Measurements from ENCODE around the gene ATG16L1. TPM values are rescaled to one million over a fixed set of nuclear protein-coding genes. Genes with fewer than 3 reads are reported as not detected.

Gene ATG16L1
- total and polyA plus RNA-seq, 5 donors = 7.9 to 18.8 (median 17.7) TPM

GRCh38 chr2:233273120-233273519 is 21.6 kb downstream of the ATG16L1 start:
- no peak for DNase-seq
- Histone ChIP-seq H3K9me3 (ENCODE audit: control insufficient read depth, low read length) (no peaks in the 10 kb centered on the region), H3K4me3 (ENCODE audit: low read length) (no peak overlapping the region), H3K27me3 (ENCODE audit: control insufficient read depth, insufficient read depth) (no peaks in the 10 kb centered on the region), H3K4me1 (ENCODE audit: control insufficient read depth, insufficient read depth, low read length) (no peaks in the 10 kb centered on the region), H3K27ac (ENCODE audit: low read length) (no peak overlapping the region)
- ATAC-seq = no peak
- WGBS = 84% methylated on average over 6 of the region's 6 CpGs
- intact Hi-C loops (cut with DNase I) = no loop called here

- Histone ChIP-seq H3K9me3 (ENCODE audit: control insufficient read depth, low read length) (no peaks in the 10 kb centered on the region), H3K27me3 (ENCODE audit: control insufficient read depth, insufficient read depth) (no peaks in the 10 kb centered on the region), H3K4me3 (ENCODE audit: low read length) (no peak overlapping the region), H3K4me1 (ENCODE audit: control insufficient read depth, insufficient read depth, low read length) (no peaks in the 10 kb centered on the region), H3K27ac (ENCODE audit: low read length) (no peak overlapping the region)
- WGBS = 89% methylated on average over 4 of the region's 4 CpGs
- intact Hi-C loops (cut with DNase I) = no loop called here
- DNase-seq (no peak), ATAC-seq (no peak)
Observed at GRCh38 chr2:233275223-233275622, 23.8 kb downstream of the ATG16L1 start.

GRCh38 chr2:233278921-233279320 is 27.4 kb downstream of the ATG16L1 start:
- Histone ChIP-seq H3K4me3 (ENCODE audit: low read length) (no peak overlapping the region), H3K4me1 (ENCODE audit: control insufficient read depth, insufficient read depth, low read length) (no peaks in the 10 kb centered on the region), H3K27me3 (ENCODE audit: control insufficient read depth, insufficient read depth) (no peaks in the 10 kb centered on the region), H3K9me3 (ENCODE audit: control insufficient read depth, low read length) (no peaks in the 10 kb centered on the region), H3K27ac (ENCODE audit: low read length) (no peak overlapping the region)
- WGBS = 93% methylated on average over 2 of the region's 2 CpGs
- ATAC-seq = no peak
- DNase-seq = no peak
- intact Hi-C loops (cut with DNase I) = no loop called here

GRCh38 chr2:233280114-233280693 is 28.7 kb downstream of the ATG16L1 start:
- 65% methylated on average over 4 of the region's 4 CpGs for WGBS

GRCh38 chr2:233281553-233281952 is 30.1 kb downstream of the ATG16L1 start:
- H3K27me3 ChIP-seq (ENCODE audit: control insufficient read depth, insufficient read depth) = no peaks in the 10 kb centered on the region
- H3K27ac ChIP-seq (ENCODE audit: low read length) = no peak overlapping the region
- ATAC-seq = no peak
- no peaks in the 10 kb centered on the region for H3K9me3 ChIP-seq (ENCODE audit: control insufficient read depth, low read length)
- 95% methylated on average over 4 of the region's 4 CpGs for WGBS
- no peak overlapping the region for H3K4me3 ChIP-seq (ENCODE audit: low read length)
- no peaks in the 10 kb centered on the region for H3K4me1 ChIP-seq (ENCODE audit: control insufficient read depth, insufficient read depth, low read length)
- intact Hi-C loops (cut with DNase I) = loop anchor here in 1 of 4 donors (10.0 kb wide), 1 partner anchor 163 kb away; no protein-coding TSS in a partner anchor
- no peak for DNase-seq

More at GRCh38 chr2:233280114-233280693, 28.7 kb downstream of the ATG16L1 start:
- Histone ChIP-seq H3K27me3 (ENCODE audit: control insufficient read depth, insufficient read depth) (no peaks in the 10 kb centered on the region), H3K27ac (ENCODE audit: low read length) (no peak overlapping the region), H3K4me3 (ENCODE audit: low read length) (no peak overlapping the region), H3K4me1 (ENCODE audit: control insufficient read depth, insufficient read depth, low read length) (no peaks in the 10 kb centered on the region), H3K9me3 (ENCODE audit: control insufficient read depth, low read length) (no peaks in the 10 kb centered on the region)
- intact Hi-C loops (cut with DNase I) = loop anchor here in 1 of 4 donors (10.0 kb wide), 1 partner anchor 165 kb away; no protein-coding TSS in a partner anchor
- ATAC-seq = no peak
- no peak for DNase-seq

- Histone ChIP-seq H3K4me1 (ENCODE audit: control insufficient read depth, insufficient read depth, low read length) (no peaks in the 10 kb centered on the region), H3K9me3 (ENCODE audit: control insufficient read depth, low read length) (no peaks in the 10 kb centered on the region), H3K4me3 (ENCODE audit: low read length) (no peak overlapping the region), H3K27ac (ENCODE audit: low read length) (no peak overlapping the region), H3K27me3 (ENCODE audit: control insufficient read depth, insufficient read depth) (no peaks in the 10 kb centered on the region)
- ATAC-seq = no peak
- no peak for DNase-seq
- 88% methylated on average over 6 of the region's 6 CpGs for WGBS
- intact Hi-C loops (cut with DNase I) = loop anchor here in 1 of 4 donors (10.0 kb wide), 1 partner anchor 163 kb away; no protein-coding TSS in a partner anchor
Observed at GRCh38 chr2:233281992-233282603, 30.6 kb downstream of the ATG16L1 start.

- intact Hi-C loops (cut with DNase I) = loop anchor here in 1 of 4 donors (10.0 kb wide), 1 partner anchor 159 kb away; no protein-coding TSS in a partner anchor
- DNase-seq (no peak), ATAC-seq (no peak)
- H3K27ac ChIP-seq (ENCODE audit: low read length) = no peak overlapping the region
- WGBS = 79% methylated on average over 5 of the region's 5 CpGs
- no peaks in the 10 kb centered on the region for H3K4me1 ChIP-seq (ENCODE audit: control insufficient read depth, insufficient read depth, low read length)
- no peaks in the 10 kb centered on the region for H3K27me3 ChIP-seq (ENCODE audit: control insufficient read depth, insufficient read depth)
- no peak overlapping the region for H3K4me3 ChIP-seq (ENCODE audit: low read length)
- no peaks in the 10 kb centered on the region for H3K9me3 ChIP-seq (ENCODE audit: control insufficient read depth, low read length)
Observed at GRCh38 chr2:233285921-233286320, 34.4 kb downstream of the ATG16L1 start.

- Histone ChIP-seq H3K4me3 (ENCODE audit: low read length) (no peak overlapping the region), H3K4me1 (ENCODE audit: control insufficient read depth, insufficient read depth, low read length) (no peaks in the 10 kb centered on the region), H3K27ac (ENCODE audit: low read length) (no peak overlapping the region), H3K9me3 (ENCODE audit: control insufficient read depth, low read length) (no peaks in the 10 kb centered on the region), H3K27me3 (ENCODE audit: control insufficient read depth, insufficient read depth) (no peaks in the 10 kb centered on the region)
- WGBS = 94% methylated on average over 6 of the region's 6 CpGs
- ATAC-seq (no peak), DNase-seq (no peak)
- intact Hi-C loops (cut with DNase I) = loop anchor here in 1 of 4 donors (10.0 kb wide), 1 partner anchor 157 kb away; no protein-coding TSS in a partner anchor
Observed at GRCh38 chr2:233287871-233288270, 36.4 kb downstream of the ATG16L1 start.

GRCh38 chr2:233288663-233289062 is 37.2 kb downstream of the ATG16L1 start:
- H3K4me3 ChIP-seq (ENCODE audit: low read length) = no peak overlapping the region
- no peaks in the 10 kb centered on the region for H3K27me3 ChIP-seq (ENCODE audit: control insufficient read depth, insufficient read depth)
- no peak for DNase-seq
- 77% methylated on average over 5 of the region's 5 CpGs for WGBS
- no peak overlapping the region for H3K27ac ChIP-seq (ENCODE audit: low read length)
- no peaks in the 10 kb centered on the region for H3K4me1 ChIP-seq (ENCODE audit: control insufficient read depth, insufficient read depth, low read length)
- intact Hi-C loops (cut with DNase I) = loop anchor here in 1 of 4 donors (10.0 kb wide), 1 partner anchor 156 kb away; no protein-coding TSS in a partner anchor
- no peaks in the 10 kb centered on the region for H3K9me3 ChIP-seq (ENCODE audit: control insufficient read depth, low read length)
- ATAC-seq = no peak

GRCh38 chr2:233289648-233290047 is 38.2 kb downstream of the ATG16L1 start:
- WGBS = 84% methylated on average over 12 of the region's 12 CpGs
- intact Hi-C loops (cut with DNase I) = loop anchor here in 1 of 4 donors (10.0 kb wide), 1 partner anchor 155 kb away; no protein-coding TSS in a partner anchor
- no peak overlapping the region for H3K4me3 ChIP-seq (ENCODE audit: low read length)
- no peaks in the 10 kb centered on the region for H3K9me3 ChIP-seq (ENCODE audit: control insufficient read depth, low read length)
- DNase-seq (no peak), ATAC-seq (peak in 1 of 2 donors; percentile 63)
- H3K27ac ChIP-seq (ENCODE audit: low read length) = no peak overlapping the region
- no peaks in the 10 kb centered on the region for H3K27me3 ChIP-seq (ENCODE audit: control insufficient read depth, insufficient read depth)
- no peaks in the 10 kb centered on the region for H3K4me1 ChIP-seq (ENCODE audit: control insufficient read depth, insufficient read depth, low read length)

- Histone ChIP-seq H3K27ac (ENCODE audit: low read length) (no peak overlapping the region), H3K27me3 (ENCODE audit: control insufficient read depth, insufficient read depth) (no peaks in the 10 kb centered on the region), H3K9me3 (ENCODE audit: control insufficient read depth, low read length) (no peaks in the 10 kb centered on the region), H3K4me3 (ENCODE audit: low read length) (no peak overlapping the region), H3K4me1 (ENCODE audit: control insufficient read depth, insufficient read depth, low read length) (no peaks in the 10 kb centered on the region)
- intact Hi-C loops (cut with DNase I) = no loop called here
- 91% methylated on average over 10 of the region's 10 CpGs for WGBS
- DNase-seq (no peak), ATAC-seq (no peak)
Observed at GRCh38 chr2:233290051-233290845, 38.8 kb downstream of the ATG16L1 start.

All from right cardiac atrium (tissue), 5 donors.